Fibroblast of the aortic adventitia (primary cell): ENCODE measurements around the gene GALNT2. TPM values are rescaled to one million over a fixed set of nuclear protein-coding genes. Genes with fewer than 3 reads are reported as not detected.

Source experiments
- DNase-seq: peaks from one replicate; pipeline ENCODE4 v3.0.0-alpha.2; 2010; ENCODE audit warnings: low read depth
- H3K4me3 ChIP-seq: 2 replicates; pipeline ENCODE4 v1.5.1; 2011; ENCODE audit warnings: low read depth, mild to moderate bottlenecking, control low read depth, low read length, moderate library complexity
- CTCF ChIP-seq: IDR thresholded peaks from 2 replicates; pipeline ENCODE4 v1.5.1; 2011; ENCODE audit warnings: mild to moderate bottlenecking, low read length, control low read depth, inconsistent platforms; ENCODE audit not compliant: insufficient read depth
- total RNA-seq: library from RNA; depleted of rRNA; stranded (reverse); fragments of >200 nt; gene quantifications from 2 replicates; pipeline ENCODE4 v1.2.3, GENCODE V29; 2012; ENCODE audit warnings: low replicate concordance

The GALNT2 gene
- total RNA-seq, 1 donor, result 68.1 TPM

DNA sequence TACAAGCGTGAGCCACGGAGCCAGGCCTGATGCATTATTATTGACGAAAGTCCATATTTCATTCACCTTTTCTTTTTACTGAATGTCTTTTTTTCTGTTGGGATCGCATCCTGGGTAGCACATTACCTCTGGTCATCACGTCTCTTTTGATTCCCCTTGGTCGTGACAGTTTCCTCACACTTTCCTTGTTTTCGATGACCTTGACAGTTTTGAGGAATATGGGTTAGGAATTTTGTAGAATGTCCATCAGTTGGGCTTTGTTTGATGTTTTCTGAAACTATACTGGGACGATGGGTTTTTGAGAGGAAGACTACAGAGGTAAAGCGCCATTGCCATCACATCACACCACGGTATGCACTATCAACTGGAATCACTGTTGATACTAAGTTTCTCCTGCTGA lies 26.6 kb upstream of the GALNT2 start:
- TF ChIP-seq CTCF, result no peak
- no peak for DNase-seq
- H3K4me3 ChIP-seq, result no peak overlapping the region

- TF ChIP-seq CTCF, result no peak
- H3K4me3 ChIP-seq, result no peak overlapping the region
- DNase-seq, result no peak
These were observed 24.0 kb upstream of the GALNT2 start for GRCh38 chr1:230043081-230043480.

GRCh38 chr1:230044729-230045128 lies 22.3 kb upstream of the GALNT2 start:
- TF ChIP-seq CTCF, result no peak
- DNase-seq, result no peak

GRCh38 chr1:230047114-230047865 lies 19.7 kb upstream of the GALNT2 start:
- no peak overlapping the region for H3K4me3 ChIP-seq
- DNase-seq, result no peak

More at GRCh38 chr1:230044729-230045128, 22.3 kb upstream of the GALNT2 start:
- no peak overlapping the region for H3K4me3 ChIP-seq

GRCh38 chr1:230048322-230048721 lies 18.7 kb upstream of the GALNT2 start:
- TF ChIP-seq CTCF, result no peak
- DNase-seq, result no peak
- H3K4me3 ChIP-seq, result no peak overlapping the region

More at GRCh38 chr1:230047114-230047865, 19.7 kb upstream of the GALNT2 start:
- no peak for TF ChIP-seq CTCF

DNA sequence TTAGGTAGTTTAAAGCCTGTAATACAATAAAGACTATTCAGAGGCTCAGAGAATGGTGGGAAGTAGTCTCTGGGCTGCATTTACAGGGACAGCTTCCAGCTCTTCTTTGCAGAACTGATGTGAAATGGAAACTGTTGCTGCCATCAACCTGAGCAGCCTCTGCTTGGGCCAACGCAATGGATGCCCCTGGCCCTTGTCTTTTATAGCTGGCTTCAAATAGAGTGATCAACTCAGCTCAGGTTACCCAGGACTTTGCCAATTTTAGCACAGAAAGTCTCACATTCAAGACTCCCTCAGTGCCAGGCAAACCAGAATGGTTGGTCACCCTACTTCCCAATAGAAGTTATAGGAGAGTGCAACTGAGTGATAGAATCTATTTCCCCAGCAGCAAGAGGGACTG lies 18.1 kb upstream of the GALNT2 start:
- H3K4me3 ChIP-seq, result no peak overlapping the region
- no peak for DNase-seq
- no peak for TF ChIP-seq CTCF

- DNase-seq, result no peak
- TF ChIP-seq CTCF, result no peak
- no peak overlapping the region for H3K4me3 ChIP-seq
These were observed 17.3 kb upstream of the GALNT2 start for GRCh38 chr1:230049731-230050130.
